HEK293 (cell line): Measurements from ENCODE around the gene RAI14.

Source experiments
- CTCF ChIA-PET: fragments of 350-600 bp; formaldehyde crosslinking; extraction: SDS; loops from one replicate; lab custom pipeline; 2021; ENCODE audit warnings: antibody characterized with exemption; lab: Yijun Ruan, JAX
- POLR2A ChIA-PET: fragments of 300-600 bp; formaldehyde crosslinking; extraction: SDS; loops from one replicate; lab custom pipeline; 2020; ENCODE audit warnings: antibody characterized with exemption, inconsistent platforms; lab: Yijun Ruan, JAX
- H3K27ac ChIP-seq: fragments of 200-500 bp; sonication (Bioruptor generic); 2 replicates; pipeline ENCODE4 v1.5.1; 2014; ENCODE audit warnings: low read depth, low read length, control low read depth, inconsistent platforms; ENCODE audit errors: extremely low read depth
- H3K36me3 ChIP-seq, 2 experiments: fragments of 200-500 bp in 1 of 2; sonication (Bioruptor generic) in 1 of 2; 1 replicate in 1 of 2; 2 replicates in 1 of 2; pipeline ENCODE4 v1.5.1; 2014 to 2017; ENCODE audit warnings: inconsistent platforms in 2 of 2, low read length in 2 of 2; ENCODE audit not compliant: control insufficient read depth in 2 of 2, insufficient read depth in 1 of 2
- H3K4me1 ChIP-seq: fragments of 200-500 bp; sonication (Bioruptor generic); 2 replicates; pipeline ENCODE4 v1.5.1; 2014; ENCODE audit warnings: mild to moderate bottlenecking, low read length, inconsistent platforms; ENCODE audit not compliant: control insufficient read depth, insufficient read depth
- H3K4me3 ChIP-seq: 2 replicates; pipeline ENCODE4 v1.5.1; 2011; ENCODE audit warnings: low read depth, mild to moderate bottlenecking, control low read depth, low read length, moderate library complexity
- H3K9me3 ChIP-seq: fragments of 200-500 bp; sonication (Bioruptor generic); 2 replicates; pipeline ENCODE4 v1.5.1; 2014; ENCODE audit warnings: low read depth, low read length, inconsistent platforms; ENCODE audit not compliant: control insufficient read depth, insufficient read depth
- GLI4 ChIP-seq: fragments of 450-650 bp; formaldehyde crosslinking; IDR thresholded peaks from 2 replicates; pipeline ENCODE4 v1.5.1; 2016; ENCODE audit warnings: missing biosample characterization, missing genetic modification characterization
- KLF10 ChIP-seq: fragments of 450-650 bp; IDR thresholded peaks from 2 replicates; pipeline ENCODE4 v1.5.1; 2018; ENCODE audit warnings: missing biosample characterization, mild to moderate bottlenecking, missing genetic modification characterization
- KLF8 ChIP-seq: fragments of 450-650 bp; formaldehyde crosslinking; IDR thresholded peaks from 2 replicates; pipeline ENCODE4 v1.5.1; 2016; ENCODE audit warnings: missing biosample characterization, missing genetic modification characterization
- PATZ1 ChIP-seq: fragments of 450-650 bp; formaldehyde crosslinking; IDR thresholded peaks from 2 replicates; pipeline ENCODE4 v1.5.1; 2016; ENCODE audit warnings: missing biosample characterization, missing genetic modification characterization
- REPIN1 ChIP-seq: fragments of 450-650 bp; formaldehyde crosslinking; IDR thresholded peaks from 2 replicates; pipeline ENCODE4 v1.5.1; 2017; ENCODE audit warnings: missing biosample characterization, missing genetic modification characterization, low read depth
- WT1 ChIP-seq: fragments of 450-650 bp; formaldehyde crosslinking; IDR thresholded peaks from 2 replicates; pipeline ENCODE4 v1.5.1; 2016; ENCODE audit warnings: missing biosample characterization, missing genetic modification characterization
- ZBTB10 ChIP-seq: fragments of 450-650 bp; formaldehyde crosslinking; IDR thresholded peaks from 2 replicates; pipeline ENCODE4 v1.5.1; 2016; ENCODE audit warnings: missing biosample characterization, missing genetic modification characterization
- ZBTB26 ChIP-seq: fragments of 450-650 bp; formaldehyde crosslinking; optimal IDR thresholded peaks from 2 replicates; pipeline ENCODE3; 2016; ENCODE audit warnings: missing biosample characterization, mild to moderate bottlenecking, missing genetic modification characterization
- ZBTB49 ChIP-seq: fragments of 450-650 bp; formaldehyde crosslinking; IDR thresholded peaks from 2 replicates; pipeline ENCODE4 v1.5.1; 2016; ENCODE audit warnings: missing biosample characterization, missing genetic modification characterization, low read depth
- ZNF10 ChIP-seq: fragments of 450-650 bp; formaldehyde crosslinking; IDR thresholded peaks from 2 replicates; pipeline ENCODE4 v1.5.1; 2017; ENCODE audit warnings: missing biosample characterization, missing genetic modification characterization
- ZNF133 ChIP-seq: fragments of 450-650 bp; formaldehyde crosslinking; IDR thresholded peaks from 2 replicates; pipeline ENCODE4 v1.5.1; 2016; ENCODE audit warnings: missing biosample characterization, missing genetic modification characterization
- ZNF146 ChIP-seq: fragments of 450-650 bp; formaldehyde crosslinking; IDR thresholded peaks from 2 replicates; pipeline ENCODE4 v1.5.1; 2016; ENCODE audit warnings: missing biosample characterization, missing genetic modification characterization
- ZNF148 ChIP-seq: fragments of 450-650 bp; formaldehyde crosslinking; IDR thresholded peaks from 2 replicates; pipeline ENCODE4 v1.5.0; 2017; ENCODE audit warnings: missing biosample characterization, missing genetic modification characterization, borderline replicate concordance
- ZNF157 ChIP-seq: fragments of 450-650 bp; formaldehyde crosslinking; IDR thresholded peaks from 2 replicates; pipeline ENCODE4 v1.5.1; 2016; ENCODE audit warnings: missing biosample characterization, missing genetic modification characterization
- ZNF16 ChIP-seq: fragments of 450-650 bp; formaldehyde crosslinking; IDR thresholded peaks from 2 replicates; pipeline ENCODE4 v1.5.1; 2016; ENCODE audit warnings: low read depth, missing biosample characterization, missing genetic modification characterization
- ZNF23 ChIP-seq: fragments of 450-650 bp; formaldehyde crosslinking; IDR thresholded peaks from 2 replicates; pipeline ENCODE4 v1.5.1; 2016; ENCODE audit warnings: missing biosample characterization, missing genetic modification characterization, borderline replicate concordance
- ZNF354C ChIP-seq: fragments of 450-650 bp; formaldehyde crosslinking; IDR thresholded peaks from 2 replicates; pipeline ENCODE4 v1.5.1; 2016; ENCODE audit warnings: missing biosample characterization, missing genetic modification characterization, low read depth, borderline replicate concordance
- ZNF501 ChIP-seq: fragments of 450-650 bp; formaldehyde crosslinking; IDR thresholded peaks from 2 replicates; pipeline ENCODE4 v1.5.1; 2016; ENCODE audit warnings: missing biosample characterization, missing genetic modification characterization
- ZNF548 ChIP-seq: fragments of 450-650 bp; formaldehyde crosslinking; IDR thresholded peaks from 2 replicates; pipeline ENCODE4 v1.5.1; 2016; ENCODE audit warnings: missing biosample characterization, missing genetic modification characterization
- ZNF629 ChIP-seq: fragments of 450-650 bp; formaldehyde crosslinking; IDR thresholded peaks from 2 replicates; pipeline ENCODE4 v1.5.1; 2017; ENCODE audit warnings: missing biosample characterization, missing genetic modification characterization
- ZNF830 ChIP-seq: fragments of 450-650 bp; IDR thresholded peaks from 2 replicates; pipeline ENCODE4 v1.5.0; 2018; ENCODE audit warnings: missing biosample characterization, missing genetic modification characterization, low read depth, mild to moderate bottlenecking, moderate library complexity
- TF ChIP-seq, protein P1 (sequence below): fragments of 450-650 bp; formaldehyde crosslinking; IDR thresholded peaks from 2 replicates; pipeline ENCODE4 v1.5.1; 2017; ENCODE audit warnings: missing biosample characterization, missing genetic modification characterization
- TF ChIP-seq, protein P2 (sequence below): fragments of 450-650 bp; formaldehyde crosslinking; IDR thresholded peaks from 2 replicates; pipeline ENCODE4 v1.5.1; 2016; ENCODE audit warnings: missing biosample characterization, missing genetic modification characterization

The RAI14 gene

DNA sequence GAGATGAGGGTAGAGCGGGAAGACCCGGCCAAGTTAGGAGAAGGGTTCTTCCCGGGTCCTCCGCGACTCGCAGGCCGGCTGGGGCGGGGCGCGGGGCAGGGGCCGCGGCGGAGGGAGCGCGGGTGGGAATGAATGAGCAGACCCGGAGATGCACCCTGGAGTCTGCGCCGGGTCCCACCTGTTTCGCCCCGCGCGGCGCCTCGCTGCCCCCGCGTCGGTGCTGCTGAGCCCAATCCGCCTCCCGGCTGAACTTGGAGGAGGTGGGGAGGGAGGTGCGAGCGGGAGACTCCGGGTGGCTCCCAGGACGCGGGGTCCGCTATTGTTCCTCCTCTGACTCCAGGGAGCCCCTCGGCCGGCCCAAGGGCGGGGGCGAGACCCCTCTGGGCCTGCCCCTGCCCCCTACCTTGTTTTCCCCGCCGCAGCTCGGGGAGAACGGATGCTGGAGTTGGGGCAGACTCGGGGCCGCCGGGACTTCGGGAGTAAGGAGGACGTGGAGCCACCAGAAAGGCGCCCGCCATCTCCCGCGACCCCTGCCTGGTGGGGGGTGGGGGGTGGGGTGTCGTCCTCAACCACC, 659 bp downstream of the RAI14 start:
- peak overlapping the region; percentile 98 for H3K27ac ChIP-seq
- ChIA-PET POLR2A (interaction anchor here (0.7 to 1.9 kb wide), 6 partner anchors 30 to 259 kb away, joined by 3 to 9 read pairs (median 6); partner anchors contain the start of genes BRIX1, RAD1 and TTC23L), CTCF (interaction anchor here (0.6 to 1.8 kb wide), 5 partner anchors 25 to 174 kb away, joined by 3 to 7 read pairs (median 3); no protein-coding TSS in a partner anchor)
- peaks cover under 1 to 8% of the 10 kb centered on the region in 2 experiments; a peak in 1 of 3 replicates for H3K36me3 ChIP-seq
- H3K9me3 ChIP-seq, result no peaks in the 10 kb centered on the region
- peak overlapping the region; percentile 84 for H3K4me3 ChIP-seq
- H3K4me1 ChIP-seq, result peaks cover 4% of the 10 kb centered on the region
- TF ChIP-seq ZNF16 (tag by site-specific recombination), result no peak
- peak; percentile 45; the same call in 1 of the 2 replicates for TF ChIP-seq ZBTB10 (tag by site-specific recombination)
- TF ChIP-seq ZNF501, result no peak; the same call in 1 of the 2 replicates
- TF ChIP-seq, protein P1, sequence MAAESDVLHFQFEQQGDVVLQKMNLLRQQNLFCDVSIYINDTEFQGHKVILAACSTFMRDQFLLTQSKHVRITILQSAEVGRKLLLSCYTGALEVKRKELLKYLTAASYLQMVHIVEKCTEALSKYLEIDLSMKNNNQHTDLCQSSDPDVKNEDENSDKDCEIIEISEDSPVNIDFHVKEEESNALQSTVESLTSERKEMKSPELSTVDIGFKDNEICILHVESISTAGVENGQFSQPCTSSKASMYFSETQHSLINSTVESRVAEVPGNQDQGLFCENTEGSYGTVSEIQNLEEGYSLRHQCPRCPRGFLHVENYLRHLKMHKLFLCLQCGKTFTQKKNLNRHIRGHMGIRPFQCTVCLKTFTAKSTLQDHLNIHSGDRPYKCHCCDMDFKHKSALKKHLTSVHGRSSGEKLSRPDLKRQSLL (tag by site-specific recombination), result no peak
- no peak for TF ChIP-seq KLF10 (tag by site-specific recombination)
- no peak for TF ChIP-seq ZNF629 (tag by site-specific recombination)
- TF ChIP-seq ZNF133 (tag by site-specific recombination), result no peak
- TF ChIP-seq WT1 (tag by site-specific recombination), result no peak
- TF ChIP-seq ZBTB49, result no peak
- TF ChIP-seq ZNF10 (tag by site-specific recombination), result no peak
- peak; percentile 13; the same call in 1 of the 2 replicates for TF ChIP-seq KLF8 (tag by site-specific recombination)
- TF ChIP-seq GLI4, result no peak
- no peak for TF ChIP-seq ZNF157
- no peak for TF ChIP-seq ZNF146 (tag by site-specific recombination)
- TF ChIP-seq ZNF148 (tag by site-specific recombination), result no peak
- TF ChIP-seq ZNF830 (tag by site-specific recombination), result no peak
- TF ChIP-seq, protein P2, sequence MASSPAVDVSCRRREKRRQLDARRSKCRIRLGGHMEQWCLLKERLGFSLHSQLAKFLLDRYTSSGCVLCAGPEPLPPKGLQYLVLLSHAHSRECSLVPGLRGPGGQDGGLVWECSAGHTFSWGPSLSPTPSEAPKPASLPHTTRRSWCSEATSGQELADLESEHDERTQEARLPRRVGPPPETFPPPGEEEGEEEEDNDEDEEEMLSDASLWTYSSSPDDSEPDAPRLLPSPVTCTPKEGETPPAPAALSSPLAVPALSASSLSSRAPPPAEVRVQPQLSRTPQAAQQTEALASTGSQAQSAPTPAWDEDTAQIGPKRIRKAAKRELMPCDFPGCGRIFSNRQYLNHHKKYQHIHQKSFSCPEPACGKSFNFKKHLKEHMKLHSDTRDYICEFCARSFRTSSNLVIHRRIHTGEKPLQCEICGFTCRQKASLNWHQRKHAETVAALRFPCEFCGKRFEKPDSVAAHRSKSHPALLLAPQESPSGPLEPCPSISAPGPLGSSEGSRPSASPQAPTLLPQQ (tag by site-specific recombination), result peak; percentile 82
- TF ChIP-seq ZBTB26 (tag by site-specific recombination), result peak; percentile 86
- TF ChIP-seq ZNF23 (tag by site-specific recombination), result no peak
- TF ChIP-seq PATZ1 (tag by site-specific recombination), result peak; percentile 59
- TF ChIP-seq ZNF354C (tag by site-specific recombination), result no peak
- TF ChIP-seq ZNF548 (tag by site-specific recombination), result no peak
- TF ChIP-seq REPIN1 (tag by site-specific recombination), result no peak
